ENCODE results near the gene CLK3. TPM values are rescaled to one million over a fixed set of nuclear protein-coding genes. Genes with fewer than 3 reads are reported as not detected.

The CLK3 gene
- total and polyA plus RNA-seq, 2 experiments from 2014 or later: 100 to 319 TPM

GRCh38 chr15:74662064-74662860 lies 46.6 kb downstream of the CLK3 start:
- Histone ChIP-seq H3K9me3 (ENCODE audit: low read depth) (no peaks in the 10 kb centered on the region), H3K4me3 (no peak overlapping the region), H3K27ac (no peak overlapping the region), H3K36me3 (peaks cover 3% of the 10 kb centered on the region), H3K4me1 (ENCODE audit: low read depth) (peaks cover 16% of the 10 kb centered on the region), H3K27me3 (no peaks in the 10 kb centered on the region)
- no peak for DNase-seq (ENCODE audit: low read depth in 1 of 2, low spot score in 1 of 2)
- no peak for TF ChIP-seq CTCF (IDR thresholded peaks at IDR 0.05; ENCODE audit: low read depth, low read length)

- Histone ChIP-seq H3K27me3 (no peaks in the 10 kb centered on the region), H3K4me1 (ENCODE audit: low read depth) (peaks cover 6% of the 10 kb centered on the region), H3K9me3 (ENCODE audit: low read depth) (no peaks in the 10 kb centered on the region), H3K4me3 (no peak overlapping the region), H3K27ac (peak overlapping the region; percentile 58), H3K36me3 (peaks cover 10% of the 10 kb centered on the region)
- no peak for TF ChIP-seq CTCF (IDR thresholded peaks at IDR 0.05; ENCODE audit: low read depth, low read length)
- no peak for DNase-seq (ENCODE audit: low read depth in 1 of 2, low spot score in 1 of 2)
These were observed 47.8 kb downstream of the CLK3 start for GRCh38 chr15:74663303-74664027.

GRCh38 chr15:74664028-74664616 lies 48.5 kb downstream of the CLK3 start:
- H3K27ac ChIP-seq: peak overlapping the region; percentile 58
- H3K27me3 ChIP-seq: no peaks in the 10 kb centered on the region
- TF ChIP-seq CTCF (IDR thresholded peaks at IDR 0.05; ENCODE audit: low read depth, low read length): no peak
- peaks cover 10% of the 10 kb centered on the region for H3K36me3 ChIP-seq
- peak in 1 of 2 donors; percentile 68 for DNase-seq (ENCODE audit: low read depth in 1 of 2, low spot score in 1 of 2)
- H3K4me1 ChIP-seq (ENCODE audit: low read depth): peaks cover 6% of the 10 kb centered on the region
- no peaks in the 10 kb centered on the region for H3K9me3 ChIP-seq (ENCODE audit: low read depth)
- H3K4me3 ChIP-seq: no peak overlapping the region

GRCh38 chr15:74664670-74665069 lies 49.0 kb downstream of the CLK3 start:
- no peak for TF ChIP-seq CTCF (IDR thresholded peaks at IDR 0.05; ENCODE audit: low read depth, low read length)
- Histone ChIP-seq H3K4me3 (no peak overlapping the region), H3K27ac (peak overlapping the region; percentile 58)

GRCh38 chr15:74667975-74668374 lies 52.3 kb downstream of the CLK3 start:
- Histone ChIP-seq H3K27me3 (no peaks in the 10 kb centered on the region), H3K4me3 (no peak overlapping the region), H3K36me3 (peaks cover 24% of the 10 kb centered on the region), H3K27ac (no peak overlapping the region), H3K9me3 (ENCODE audit: low read depth) (no peaks in the 10 kb centered on the region), H3K4me1 (ENCODE audit: low read depth) (no peaks in the 10 kb centered on the region)
- no peak for TF ChIP-seq CTCF (IDR thresholded peaks at IDR 0.05; ENCODE audit: low read depth, low read length)
- no peak for DNase-seq (ENCODE audit: low read depth in 1 of 2, low spot score in 1 of 2)

More at GRCh38 chr15:74664670-74665069, 49.0 kb downstream of the CLK3 start:
- peaks cover 10% of the 10 kb centered on the region for H3K36me3 ChIP-seq
- H3K27me3 ChIP-seq: no peaks in the 10 kb centered on the region
- no peak for DNase-seq (ENCODE audit: low read depth in 1 of 2, low spot score in 1 of 2)
- no peaks in the 10 kb centered on the region for H3K9me3 ChIP-seq (ENCODE audit: low read depth)
- peaks cover 6% of the 10 kb centered on the region for H3K4me1 ChIP-seq (ENCODE audit: low read depth)
